Neutrophil (primary cell): ENCODE results near the gene RBBP8NL.

Source experiments
- H3K27ac ChIP-seq: fragments of 200-600 bp; sonication (generic); 2 replicates; pipeline ENCODE4 v1.5.1; 2016; ENCODE audit warnings: mild to moderate bottlenecking, moderate library complexity
- H3K27me3 ChIP-seq: fragments of 200-600 bp; sonication (generic); 2 replicates; pipeline ENCODE4 v1.6.0; 2016; ENCODE audit warnings: mild to moderate bottlenecking
- H3K36me3 ChIP-seq: fragments of 200-600 bp; sonication (generic); 2 replicates; pipeline ENCODE4 v1.5.1; 2017
- H3K4me1 ChIP-seq, 2 experiments: fragments of 200-600 bp in 1 of 2; sonication (generic) in 1 of 2; 1 replicate in 1 of 2; 2 replicates in 1 of 2; pipeline versions ENCODE4 v1.5.1 to v1.6.1; 2013 to 2016; ENCODE audit warnings: low read depth in 1 of 2, low read length in 1 of 2, mild to moderate bottlenecking in 1 of 2, moderate library complexity in 1 of 2; ENCODE audit not compliant: control insufficient read depth in 1 of 2, insufficient read depth in 1 of 2
- H3K4me3 ChIP-seq, 2 experiments: fragments of 200-600 bp in 1 of 2; sonication (generic) in 1 of 2; 1 replicate in 1 of 2; 2 replicates in 1 of 2; pipeline ENCODE4 v1.5.1; 2013 to 2016; ENCODE audit warnings: low read depth in 1 of 2, low read length in 1 of 2, mild to moderate bottlenecking in 1 of 2, moderate library complexity in 1 of 2
- H3K9me3 ChIP-seq: fragments of 200-600 bp; sonication (generic); 2 replicates; pipeline ENCODE4 v1.5.1; 2016
- CTCF ChIP-seq: fragments of 200-600 bp; sonication (generic); IDR thresholded peaks from 2 replicates; pipeline ENCODE4 v1.5.1; 2016; ENCODE audit warnings: antibody characterized with exemption

RBBP8NL gene

GRCh38 chr20:62437496-62437895 is 10.2 kb upstream of the RBBP8NL start:
- no peak overlapping the region for H3K4me3 ChIP-seq
- no peaks in the 10 kb centered on the region for H3K36me3 ChIP-seq
- TF ChIP-seq CTCF: no peak
- H3K27ac ChIP-seq: no peak overlapping the region
- H3K4me1 ChIP-seq: no peaks in the 10 kb centered on the region
- H3K27me3 ChIP-seq: peaks cover 60% of the 10 kb centered on the region
- no peaks in the 10 kb centered on the region for H3K9me3 ChIP-seq

- Histone ChIP-seq H3K4me1 (no peaks in the 10 kb centered on the region), H3K4me3 (no peak overlapping the region), H3K36me3 (no peaks in the 10 kb centered on the region), H3K27ac (no peak overlapping the region), H3K27me3 (peaks cover 68% of the 10 kb centered on the region), H3K9me3 (no peaks in the 10 kb centered on the region)
- TF ChIP-seq CTCF: no peak
These were observed 9.4 kb upstream of the RBBP8NL start for GRCh38 chr20:62436692-62437091.

- Histone ChIP-seq H3K36me3 (no peaks in the 10 kb centered on the region), H3K27ac (no peak overlapping the region), H3K4me1 (no peaks in the 10 kb centered on the region), H3K9me3 (no peaks in the 10 kb centered on the region), H3K4me3 (no peak overlapping the region), H3K27me3 (peaks cover 56% of the 10 kb centered on the region)
- TF ChIP-seq CTCF: no peak
These were observed 6.5 kb upstream of the RBBP8NL start for GRCh38 chr20:62433658-62434497.

- H3K27ac ChIP-seq: no peak overlapping the region
- no peaks in the 10 kb centered on the region for H3K36me3 ChIP-seq
- peaks cover 56% of the 10 kb centered on the region for H3K27me3 ChIP-seq
- H3K9me3 ChIP-seq: no peaks in the 10 kb centered on the region
- H3K4me3 ChIP-seq: no peak overlapping the region
- no peak for TF ChIP-seq CTCF
- no peaks in the 10 kb centered on the region for H3K4me1 ChIP-seq
These were observed 3.6 kb upstream of the RBBP8NL start for GRCh38 chr20:62430866-62431447.

- no peaks in the 10 kb centered on the region for H3K9me3 ChIP-seq
- TF ChIP-seq CTCF: no peak
- H3K27me3 ChIP-seq: peaks cover 50% of the 10 kb centered on the region
- H3K36me3 ChIP-seq: no peaks in the 10 kb centered on the region
- H3K4me1 ChIP-seq: no peaks in the 10 kb centered on the region
- no peak overlapping the region for H3K27ac ChIP-seq
- no peak overlapping the region for H3K4me3 ChIP-seq
These were observed 3.0 kb upstream of the RBBP8NL start for GRCh38 chr20:62430311-62430853.
